ENCODE measurements around the gene VGLL1. TPM values are rescaled to one million over a fixed set of nuclear protein-coding genes. Genes with fewer than 3 reads are reported as not detected.
A peak's percentile ranks its signal among the peaks of the same experiment; 100 is the strongest.

The VGLL1 gene
- total and polyA plus RNA-seq, 3 experiments from 2014 or later, result not detected

- ChIA-PET POLR2A (no interaction called here), CTCF (no interaction called here)
- Histone ChIP-seq H3K4me1 (ENCODE audit: insufficient read depth, low read length) (peaks cover 4% of the 10 kb centered on the region), H3K4me3 (ENCODE audit: low read length) (no peak overlapping the region), H3K36me3 (ENCODE audit: insufficient read depth, low read length) (no peaks in the 10 kb centered on the region), H3K27me3 (ENCODE audit: insufficient read depth, low read length, poor library complexity, severe bottlenecking) (no peaks in the 10 kb centered on the region), H3K27ac (ENCODE audit: low read depth, low read length) (no peak overlapping the region), H3K9me3 (ENCODE audit: low read length) (no peaks in the 10 kb centered on the region)
- peak overlapping the region in 2 of 8 donors; percentile 30 to 47 for H3K27ac Mint-ChIP-seq
- H3K4me1 Mint-ChIP-seq, result peaks cover 9 to 10% (median 10%) of the 10 kb centered on the region in 3 donors
- peaks cover 0 to 4% of the 10 kb centered on the region in 2 donors for H3K27me3 Mint-ChIP-seq
- no peak for DNase-seq
- no peaks in the 10 kb centered on the region for H3K9me3 Mint-ChIP-seq
- H3K4me3 Mint-ChIP-seq, result no peak overlapping the region
- H3K36me3 Mint-ChIP-seq, result no peaks in the 10 kb centered on the region
These were observed 40.0 kb downstream of the VGLL1 start for GRCh38 chrX:136572030-136572429.

GRCh38 chrX:136574548-136574947, 42.5 kb downstream of the VGLL1 start:
- Mint-ChIP-seq H3K36me3 (peaks cover 0 to 2% (median 0%) of the 10 kb centered on the region in 3 donors), H3K27ac (no peak overlapping the region), H3K4me3 (no peak overlapping the region), H3K27me3 (peaks cover 0 to 2% of the 10 kb centered on the region in 2 donors), H3K9me3 (no peaks in the 10 kb centered on the region), H3K4me1 (peaks cover 15 to 19% (median 18%) of the 10 kb centered on the region in 3 donors)
- Histone ChIP-seq H3K9me3 (ENCODE audit: low read length) (no peaks in the 10 kb centered on the region), H3K27ac (ENCODE audit: low read depth, low read length) (no peak overlapping the region), H3K4me1 (ENCODE audit: insufficient read depth, low read length) (peaks cover 4% of the 10 kb centered on the region), H3K36me3 (ENCODE audit: insufficient read depth, low read length) (no peaks in the 10 kb centered on the region), H3K27me3 (ENCODE audit: insufficient read depth, low read length, poor library complexity, severe bottlenecking) (no peaks in the 10 kb centered on the region), H3K4me3 (ENCODE audit: low read length) (no peak overlapping the region)
- DNase-seq, result no peak
- ChIA-PET POLR2A (interaction anchor here (0.6 kb wide), 1 partner anchor 1053 kb away, joined by 4 read pairs; no protein-coding TSS in a partner anchor), CTCF (interaction anchor here (6.6 kb wide), 1 partner anchor 121 kb away, joined by 36 read pairs; no protein-coding TSS in a partner anchor)

GRCh38 chrX:136577552-136577951, 45.5 kb downstream of the VGLL1 start:
- Mint-ChIP-seq H3K27me3 (peaks cover 0 to 2% of the 10 kb centered on the region in 2 donors), H3K9me3 (no peaks in the 10 kb centered on the region), H3K36me3 (peaks cover 0 to 2% (median 0%) of the 10 kb centered on the region in 3 donors), H3K4me1 (peaks cover 10 to 13% (median 12%) of the 10 kb centered on the region in 3 donors), H3K4me3 (peak overlapping the region in 1 of 7 donors; percentile 8), H3K27ac (peak overlapping the region in 6 of 8 donors; percentile 53 to 85 (median 78))
- H3K9me3 ChIP-seq (ENCODE audit: low read length), result no peaks in the 10 kb centered on the region
- no peaks in the 10 kb centered on the region for H3K36me3 ChIP-seq (ENCODE audit: insufficient read depth, low read length)
- CTCF ChIA-PET, result interaction anchor here (1.1 to 6.6 kb wide), 6 partner anchors 9 to 122 kb away, joined by 3 to 36 read pairs (median 5); no protein-coding TSS in a partner anchor
- no peak overlapping the region for H3K27ac ChIP-seq (ENCODE audit: low read depth, low read length)
- H3K4me3 ChIP-seq (ENCODE audit: low read length), result no peak overlapping the region
- peak; percentile 32 to 77 (median 51) for DNase-seq
- no peaks in the 10 kb centered on the region for H3K27me3 ChIP-seq (ENCODE audit: insufficient read depth, low read length, poor library complexity, severe bottlenecking)
- POLR2A ChIA-PET, result no interaction called here
- H3K4me1 ChIP-seq (ENCODE audit: insufficient read depth, low read length), result no peaks in the 10 kb centered on the region

GRCh38 chrX:136580316-136580715, 48.3 kb downstream of the VGLL1 start:
- H3K27me3 Mint-ChIP-seq, result peaks cover 0 to 2% of the 10 kb centered on the region in 2 donors
- H3K27ac Mint-ChIP-seq, result no peak overlapping the region
- POLR2A ChIA-PET, result no interaction called here

GRCh38 chrX:136582624-136583023, 50.6 kb downstream of the VGLL1 start:
- Mint-ChIP-seq H3K4me3 (no peak overlapping the region), H3K27ac (no peak overlapping the region), H3K4me1 (peaks cover 38 to 41% (median 40%) of the 10 kb centered on the region in 3 donors), H3K27me3 (peaks cover 0 to 2% of the 10 kb centered on the region in 2 donors), H3K36me3 (peaks cover 0 to 1% (median 0%) of the 10 kb centered on the region in 3 donors), H3K9me3 (no peaks in the 10 kb centered on the region)
- H3K27me3 ChIP-seq (ENCODE audit: insufficient read depth, low read length, poor library complexity, severe bottlenecking), result no peaks in the 10 kb centered on the region
- H3K9me3 ChIP-seq (ENCODE audit: low read length), result no peaks in the 10 kb centered on the region
- H3K4me3 ChIP-seq (ENCODE audit: low read length), result no peak overlapping the region
- POLR2A ChIA-PET, result interaction anchor here (0.6 kb wide), 1 partner anchor 57 kb away, joined by 9 read pairs; no protein-coding TSS in a partner anchor
- no peak overlapping the region for H3K27ac ChIP-seq (ENCODE audit: low read depth, low read length)
- H3K36me3 ChIP-seq (ENCODE audit: insufficient read depth, low read length), result no peaks in the 10 kb centered on the region
- peaks cover 35% of the 10 kb centered on the region for H3K4me1 ChIP-seq (ENCODE audit: insufficient read depth, low read length)
- no peak for DNase-seq
- CTCF ChIA-PET, result no interaction called here

More at GRCh38 chrX:136580316-136580715, 48.3 kb downstream of the VGLL1 start:
- Mint-ChIP-seq H3K9me3 (no peaks in the 10 kb centered on the region), H3K4me1 (peaks cover 19 to 23% (median 22%) of the 10 kb centered on the region in 3 donors), H3K4me3 (no peak overlapping the region), H3K36me3 (peaks cover 0 to 2% (median 0%) of the 10 kb centered on the region in 3 donors)
- no peaks in the 10 kb centered on the region for H3K27me3 ChIP-seq (ENCODE audit: insufficient read depth, low read length, poor library complexity, severe bottlenecking)
- H3K36me3 ChIP-seq (ENCODE audit: insufficient read depth, low read length), result no peaks in the 10 kb centered on the region
- H3K27ac ChIP-seq (ENCODE audit: low read depth, low read length), result no peak overlapping the region
- CTCF ChIA-PET, result interaction anchor here (6.6 kb wide), 1 partner anchor 115 kb away, joined by 36 read pairs; no protein-coding TSS in a partner anchor
- peaks cover 12% of the 10 kb centered on the region for H3K4me1 ChIP-seq (ENCODE audit: insufficient read depth, low read length)
- no peaks in the 10 kb centered on the region for H3K9me3 ChIP-seq (ENCODE audit: low read length)
- no peak for DNase-seq
- no peak overlapping the region for H3K4me3 ChIP-seq (ENCODE audit: low read length)

GRCh38 chrX:136584545-136584944, 52.5 kb downstream of the VGLL1 start:
- ChIA-PET POLR2A (no interaction called here), CTCF (interaction anchor here (1.1 kb wide), 1 partner anchor 24 kb away, joined by 3 read pairs; no protein-coding TSS in a partner anchor)
- H3K4me1 ChIP-seq (ENCODE audit: insufficient read depth, low read length), result peaks cover 46% of the 10 kb centered on the region
- no peaks in the 10 kb centered on the region for H3K9me3 ChIP-seq (ENCODE audit: low read length)
- H3K36me3 Mint-ChIP-seq, result peaks cover 0 to 1% (median 0%) of the 10 kb centered on the region in 3 donors
- H3K27ac ChIP-seq (ENCODE audit: low read depth, low read length), result no peak overlapping the region
- H3K4me3 Mint-ChIP-seq, result peak overlapping the region in 3 of 7 donors; percentile 33 to 65 (median 52)
- H3K9me3 Mint-ChIP-seq, result no peaks in the 10 kb centered on the region
- peaks cover 42 to 52% (median 50%) of the 10 kb centered on the region in 3 donors for H3K4me1 Mint-ChIP-seq
- H3K36me3 ChIP-seq (ENCODE audit: insufficient read depth, low read length), result no peaks in the 10 kb centered on the region
- no peak overlapping the region for H3K4me3 ChIP-seq (ENCODE audit: low read length)
- no peak for DNase-seq
- H3K27ac Mint-ChIP-seq, result peak overlapping the region in 7 of 8 donors; percentile 47 to 95 (median 87)
- H3K27me3 ChIP-seq (ENCODE audit: insufficient read depth, low read length, poor library complexity, severe bottlenecking), result no peaks in the 10 kb centered on the region
- H3K27me3 Mint-ChIP-seq, result peaks cover 0 to 2% of the 10 kb centered on the region in 2 donors

- H3K4me3 ChIP-seq (ENCODE audit: low read length), result peak overlapping the region; percentile 45
- POLR2A ChIA-PET, result no interaction called here
- H3K9me3 ChIP-seq (ENCODE audit: low read length), result no peaks in the 10 kb centered on the region
These were observed 53.2 kb downstream of the VGLL1 start for GRCh38 chrX:136585262-136585661.

GRCh38 chrX:136585960-136586359, 53.9 kb downstream of the VGLL1 start:
- Mint-ChIP-seq H3K27ac (peak overlapping the region; percentile 80 to 97 (median 93)), H3K4me3 (peak overlapping the region; percentile 41 to 74 (median 61)), H3K4me1 (peaks cover 46 to 60% (median 56%) of the 10 kb centered on the region in 3 donors), H3K36me3 (peaks cover 0 to 1% (median 0%) of the 10 kb centered on the region in 3 donors), H3K9me3 (no peaks in the 10 kb centered on the region), H3K27me3 (peaks cover 0 to 4% of the 10 kb centered on the region in 2 donors)
- Histone ChIP-seq H3K36me3 (ENCODE audit: insufficient read depth, low read length) (no peaks in the 10 kb centered on the region), H3K27ac (ENCODE audit: low read depth, low read length) (peak overlapping the region; percentile 39), H3K27me3 (ENCODE audit: insufficient read depth, low read length, poor library complexity, severe bottlenecking) (no peaks in the 10 kb centered on the region), H3K4me1 (ENCODE audit: insufficient read depth, low read length) (peaks cover 46% of the 10 kb centered on the region), H3K9me3 (ENCODE audit: low read length) (no peaks in the 10 kb centered on the region), H3K4me3 (ENCODE audit: low read length) (peak overlapping the region; percentile 45)
- POLR2A ChIA-PET, result interaction anchor here (1.1 to 1.9 kb wide), 2 partner anchors 44 to 109 kb away, joined by 4 to 5 read pairs; no protein-coding TSS in a partner anchor
- CTCF ChIA-PET, result interaction anchor here (1.4 to 2.4 kb wide), 2 partner anchors 8 to 22 kb away, joined by 4 to 12 read pairs; no protein-coding TSS in a partner anchor
- no peak for DNase-seq

More at GRCh38 chrX:136585262-136585661, 53.2 kb downstream of the VGLL1 start:
- H3K27ac ChIP-seq (ENCODE audit: low read depth, low read length), result peak overlapping the region; percentile 39
- H3K36me3 Mint-ChIP-seq, result peaks cover 0 to 1% (median 0%) of the 10 kb centered on the region in 3 donors
- H3K9me3 Mint-ChIP-seq, result no peaks in the 10 kb centered on the region
- peaks cover 0 to 4% of the 10 kb centered on the region in 2 donors for H3K27me3 Mint-ChIP-seq
- H3K27me3 ChIP-seq (ENCODE audit: insufficient read depth, low read length, poor library complexity, severe bottlenecking), result no peaks in the 10 kb centered on the region
- peak overlapping the region in 6 of 7 donors; percentile 39 to 74 (median 53) for H3K4me3 Mint-ChIP-seq
- H3K4me1 Mint-ChIP-seq, result peaks cover 46 to 59% (median 55%) of the 10 kb centered on the region in 3 donors
- CTCF ChIA-PET, result interaction anchor here (1.1 to 2.4 kb wide), 2 partner anchors 8 to 23 kb away, joined by 3 to 12 read pairs; no protein-coding TSS in a partner anchor
- DNase-seq, result no peak
- H3K27ac Mint-ChIP-seq, result peak overlapping the region; percentile 70 to 97 (median 90)
- H3K36me3 ChIP-seq (ENCODE audit: insufficient read depth, low read length), result no peaks in the 10 kb centered on the region
- peaks cover 46% of the 10 kb centered on the region for H3K4me1 ChIP-seq (ENCODE audit: insufficient read depth, low read length)

Measured in CD8-positive, alpha-beta memory T cell (primary cell).